Measurements from ENCODE around the gene VWA7. TPM values are rescaled to one million over a fixed set of nuclear protein-coding genes. Genes with fewer than 3 reads are reported as not detected.
A peak's percentile ranks its signal among the peaks of the same experiment; 100 is the strongest.

VWA7 gene
- total and polyA plus RNA-seq, 10 donors, result 0.09 to 2.6 (median 1.1) TPM; not detected in 1

DNA sequence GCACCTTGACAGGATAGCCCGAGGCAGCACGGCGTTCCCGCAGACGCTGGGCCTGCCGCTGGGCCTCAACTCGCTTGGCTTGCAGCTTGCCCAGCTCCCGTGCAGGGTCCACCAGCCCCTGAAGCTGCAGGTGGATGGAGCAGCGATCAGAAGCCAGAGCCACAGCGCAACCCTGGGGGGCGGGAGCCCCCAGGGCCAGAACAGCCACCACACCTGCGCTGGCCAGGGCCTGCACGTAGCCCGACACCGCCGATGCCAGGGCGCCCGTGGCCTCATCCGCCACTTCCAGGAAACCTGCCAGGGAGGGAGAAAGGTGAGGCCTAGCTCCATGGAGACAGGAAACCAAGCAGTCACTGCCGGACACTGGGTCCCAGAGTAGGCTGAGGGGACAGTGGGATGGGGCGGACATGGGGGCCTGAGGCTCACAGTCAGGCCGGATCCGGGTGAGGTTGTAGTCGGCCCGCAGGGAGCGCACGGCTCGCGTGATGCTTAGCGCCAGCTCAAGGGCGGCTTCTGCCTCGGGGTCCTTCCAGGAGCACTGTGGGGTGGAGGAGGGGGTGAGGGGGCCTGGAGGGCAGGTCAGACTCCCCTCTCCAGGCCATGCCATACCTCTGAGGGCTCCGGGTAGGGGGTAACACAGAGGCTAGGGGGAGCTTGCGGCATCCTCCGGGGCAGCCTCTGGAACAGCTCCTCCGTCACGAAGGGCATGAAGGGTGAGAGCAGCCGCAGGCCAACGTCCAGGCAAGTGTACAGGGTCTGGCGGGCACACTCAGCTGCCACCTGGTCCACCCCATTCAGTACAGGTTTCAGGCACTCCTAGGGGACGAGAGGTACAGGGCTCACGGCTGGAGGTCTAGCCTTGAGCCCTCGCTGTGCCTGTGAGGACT lies 2.1 kb upstream of the VWA7 start:
- WGBS, 5 donors, result 94 to 97% (median 95%) methylated on average over 23 to 43 of the region's 43 CpGs
- H3K9me3 ChIP-seq, result no peaks in the 10 kb centered on the region
- intact Hi-C loops (cut with DNase I; ENCODE audit: low total_unique reads), result no loop called here
- TF ChIP-seq POLR2A (IDR thresholded peaks at IDR 0.05) (no peak), POLR2AphosphoS5 (IDR thresholded peaks at IDR 0.05) (no peak)
- TF ChIP-seq, protein P1, sequence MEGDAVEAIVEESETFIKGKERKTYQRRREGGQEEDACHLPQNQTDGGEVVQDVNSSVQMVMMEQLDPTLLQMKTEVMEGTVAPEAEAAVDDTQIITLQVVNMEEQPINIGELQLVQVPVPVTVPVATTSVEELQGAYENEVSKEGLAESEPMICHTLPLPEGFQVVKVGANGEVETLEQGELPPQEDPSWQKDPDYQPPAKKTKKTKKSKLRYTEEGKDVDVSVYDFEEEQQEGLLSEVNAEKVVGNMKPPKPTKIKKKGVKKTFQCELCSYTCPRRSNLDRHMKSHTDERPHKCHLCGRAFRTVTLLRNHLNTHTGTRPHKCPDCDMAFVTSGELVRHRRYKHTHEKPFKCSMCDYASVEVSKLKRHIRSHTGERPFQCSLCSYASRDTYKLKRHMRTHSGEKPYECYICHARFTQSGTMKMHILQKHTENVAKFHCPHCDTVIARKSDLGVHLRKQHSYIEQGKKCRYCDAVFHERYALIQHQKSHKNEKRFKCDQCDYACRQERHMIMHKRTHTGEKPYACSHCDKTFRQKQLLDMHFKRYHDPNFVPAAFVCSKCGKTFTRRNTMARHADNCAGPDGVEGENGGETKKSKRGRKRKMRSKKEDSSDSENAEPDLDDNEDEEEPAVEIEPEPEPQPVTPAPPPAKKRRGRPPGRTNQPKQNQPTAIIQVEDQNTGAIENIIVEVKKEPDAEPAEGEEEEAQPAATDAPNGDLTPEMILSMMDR (IDR thresholded peaks at IDR 0.05 in 8 of 11, conservative IDR thresholded peaks at IDR 0.05 in 3 of 11), result no peak
- no peak overlapping the region for H3K4me3 ChIP-seq
- DNase-seq, result no peak
- H3K27ac ChIP-seq, result no peak overlapping the region
- H3K36me3 ChIP-seq, result peaks cover 0 to 68% (median 61%) of the 10 kb centered on the region in 6 donors
- H3K4me1 ChIP-seq, result peaks cover 9 to 30% (median 16%) of the 10 kb centered on the region in 6 donors
- H3K27me3 ChIP-seq (replicated peaks in 1 of 7), result no peaks in the 10 kb centered on the region

GRCh38 chr6:31778193-31778592 lies 1.1 kb upstream of the VWA7 start:
- DNase-seq, result no peak
- no peak overlapping the region for H3K4me3 ChIP-seq
- peaks cover 0 to 57% (median 52%) of the 10 kb centered on the region in 6 donors for H3K36me3 ChIP-seq
- H3K27me3 ChIP-seq (replicated peaks in 1 of 7), result no peaks in the 10 kb centered on the region
- TF ChIP-seq POLR2A (IDR thresholded peaks at IDR 0.05) (no peak), POLR2AphosphoS5 (IDR thresholded peaks at IDR 0.05) (no peak)
- TF ChIP-seq, protein P1 (IDR thresholded peaks at IDR 0.05 in 8 of 11, conservative IDR thresholded peaks at IDR 0.05 in 3 of 11), result no peak
- 93 to 99% (median 96%) methylated on average over 5 of the region's 5 CpGs for WGBS, 5 donors
- intact Hi-C loops (cut with DNase I; ENCODE audit: low total_unique reads), result no loop called here
- no peaks in the 10 kb centered on the region for H3K9me3 ChIP-seq
- peak overlapping the region in 1 of 8 donors; percentile 80 for H3K27ac ChIP-seq
- H3K4me1 ChIP-seq, result peaks cover 9 to 33% (median 16%) of the 10 kb centered on the region in 6 donors

GRCh38 chr6:31777667-31778050 lies 531 bp upstream of the VWA7 start:
- Histone ChIP-seq H3K36me3 (peaks cover 0 to 52% (median 46%) of the 10 kb centered on the region in 6 donors), H3K27me3 (replicated peaks in 1 of 7) (no peaks in the 10 kb centered on the region), H3K4me1 (peaks cover 9 to 38% (median 21%) of the 10 kb centered on the region in 6 donors), H3K4me3 (no peak overlapping the region), H3K9me3 (no peaks in the 10 kb centered on the region), H3K27ac (peak overlapping the region in 4 of 8 donors; percentile 20 to 80 (median 56))
- intact Hi-C loops (cut with DNase I; ENCODE audit: low total_unique reads), result no loop called here
- TF ChIP-seq, protein P1 (IDR thresholded peaks at IDR 0.05 in 8 of 11, conservative IDR thresholded peaks at IDR 0.05 in 3 of 11), result no peak
- TF ChIP-seq POLR2AphosphoS5 (IDR thresholded peaks at IDR 0.05), result no peak
- TF ChIP-seq POLR2A (IDR thresholded peaks at IDR 0.05), result no peak
- 87 to 94% (median 88%) methylated on average over 5 of the region's 5 CpGs for WGBS, 5 donors
- DNase-seq, result peak; percentile 36

DNA sequence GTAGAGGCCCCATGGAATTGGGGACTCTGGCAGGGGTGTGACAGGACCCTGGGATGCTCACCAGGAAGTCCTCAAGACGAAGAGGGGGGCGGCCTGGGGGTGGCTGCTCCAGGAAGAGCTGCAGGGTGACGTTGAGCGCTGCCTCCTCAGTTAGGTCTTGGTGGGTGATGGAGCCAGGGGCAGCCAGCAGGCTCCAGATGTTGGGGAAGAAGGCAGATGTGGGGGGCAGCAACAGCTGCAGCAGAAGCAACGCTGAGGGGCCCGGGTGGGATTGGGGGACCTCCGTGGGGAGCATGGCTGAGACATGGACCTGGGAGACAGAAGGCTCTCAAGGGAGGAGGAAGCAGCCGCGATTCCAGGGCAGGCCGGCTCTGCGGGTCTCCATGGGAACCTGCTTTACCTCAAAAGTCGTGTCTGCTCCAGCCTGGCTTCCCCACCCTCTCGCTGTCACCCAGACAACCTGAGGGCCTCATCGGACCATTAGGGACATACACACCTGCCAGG lies 591 bp downstream of the VWA7 start:
- 19 to 40% (median 31%) methylated on average over 11 to 14 of the region's 14 CpGs for WGBS, 5 donors
- TF ChIP-seq POLR2A (IDR thresholded peaks at IDR 0.05) (no peak), POLR2AphosphoS5 (IDR thresholded peaks at IDR 0.05) (no peak)
- TF ChIP-seq, protein P1 (IDR thresholded peaks at IDR 0.05 in 8 of 11, conservative IDR thresholded peaks at IDR 0.05 in 3 of 11), result no peak
- peak overlapping the region in 6 of 8 donors; percentile 7 to 80 (median 32) for H3K27ac ChIP-seq
- intact Hi-C loops (cut with DNase I; ENCODE audit: low total_unique reads), result no loop called here
- H3K36me3 ChIP-seq, result peaks cover 0 to 41% (median 35%) of the 10 kb centered on the region in 6 donors
- H3K27me3 ChIP-seq (replicated peaks in 1 of 7), result no peaks in the 10 kb centered on the region
- H3K4me1 ChIP-seq, result peaks cover 9 to 47% (median 29%) of the 10 kb centered on the region in 6 donors
- H3K9me3 ChIP-seq, result no peaks in the 10 kb centered on the region
- DNase-seq, result peak; percentile 70
- H3K4me3 ChIP-seq, result peak overlapping the region in 1 of 8 donors; percentile 44

All from spleen (tissue), 11 donors.